Pancreas (tissue), 10 donors: ENCODE results near the gene NOSIP. TPM values are rescaled to one million over a fixed set of nuclear protein-coding genes. Genes with fewer than 3 reads are reported as not detected.

Experiments
- ATAC-seq, 4 donors: fragments of 200-7000 bp; cut with Tn5 transposase; one replicate each; pipeline versions ENCODE4 v1.8.0 to v1.9.1; 2020; ENCODE audit warnings: mild to moderate bottlenecking in 4 of 4, moderate library complexity in 4 of 4
- DNase-seq, 6 donors: peaks; one replicate each; pipeline ENCODE4 v3.0.0-alpha.2; 2020
- FAIRE-seq: peaks from 2 replicates; lab custom pipeline; 2012; peaks lifted over from hg19 to GRCh38; lab: Jason Lieb, UNC
- H3K27ac ChIP-seq, 4 donors: fragments of 200-600 bp; sonication (generic); 1 replicate in 3 of 4; 2 replicates in 1 of 4; pipeline versions ENCODE4 v1.5.0 to v1.8.0; 2020
- H3K27me3 ChIP-seq, 4 donors: fragments of 200-600 bp; one replicate each; pipeline ENCODE4 v1.8.0; 2021
- H3K36me3 ChIP-seq, 3 donors: fragments of 200-600 bp; sonication (generic) in 1 of 3; one replicate each; pipeline versions ENCODE4 v1.5.0 to v1.8.0; 2020 to 2021
- H3K4me1 ChIP-seq, 3 donors: fragments of 200-600 bp; one replicate each; pipeline ENCODE4 v1.8.0; 2021
- H3K4me3 ChIP-seq, 4 donors: fragments of 200-600 bp; sonication (generic) in 2 of 4; one replicate each; pipeline versions ENCODE4 v1.5.0 to v1.8.0; 2020 to 2021
- H3K9me3 ChIP-seq, 4 donors: fragments of 200-600 bp; one replicate each; pipeline ENCODE4 v1.8.0; 2021
- CTCF ChIP-seq, 4 donors: fragments of 200-600 bp; sonication (generic) in 3 of 4; IDR thresholded peaks; one replicate each; pipeline versions ENCODE4 v1.5.0 to v1.8.0; 2021; ENCODE audit warnings: antibody characterized with exemption in 4 of 4
- WGBS, 2 donors: extraction: QIAGEN DNeasy Blood & Tissue Kit; methylation state at CpG; one replicate each; pipeline ENCODE4 v1.1.7; 2013; 5-methylcytosine and 5-hydroxymethylcytosine counted together
- intact Hi-C, 3 donors: fragments of 100-400 bp; cut with DNase I; formaldehyde crosslinking; loops; one replicate each; pipeline versions ENCODE4 v1.11.1 to v1.14.2; 2022
- polyA plus RNA-seq, 2 donors: library from polyadenylated mRNA; stranded (reverse); fragments of 200-250 nt; gene quantifications; one replicate each; pipeline ENCODE4 v1.2.3, GENCODE V29; 2013
- total RNA-seq, 6 donors: library from RNA; stranded (reverse); fragmentation: NEBNext Ultra II Directional in 4 of 6; extraction: Animal tissue kit (Norgen Biotek cat#: 25700) in 4 of 6; gene quantifications; one replicate each; pipeline versions ENCODE4 v1.2.1 to v1.2.4, GENCODE V29; 2021 to 2023
- donor health status: healthy with polysubstance abuse.
- donor health status: DM: no; HTN: no; CAD: no; lungs with moderate emphysema.
- donor health status: DM: no; HTN: no; CAD: no.
- donor health status: control.
- donor health status: control.
- donor health status: Bipolar disorder and iron deficiency.
- donor health status: DM: yes; HTN: yes; CAD: no.
- donor health status: DM: no; HTN: no; CAD: no.
- donor health status: DM: no; HTN: no; CAD: no.
- donor health status: DM: yes; HTN: yes; CAD: no.

NOSIP gene
- total and polyA plus RNA-seq, 8 donors = 40.5 to 148 (median 60.6) TPM

- Histone ChIP-seq H3K27me3 (no peaks in the 10 kb centered on the region), H3K4me1 (no peaks in the 10 kb centered on the region), H3K27ac (no peak overlapping the region), H3K9me3 (no peaks in the 10 kb centered on the region), H3K4me3 (no peak overlapping the region), H3K36me3 (peaks cover 3 to 18% (median 15%) of the 10 kb centered on the region in 3 donors)
- FAIRE-seq = no peak
- no peak for ATAC-seq
- 91 to 92% methylated on average over 28 to 32 of the region's 32 CpGs for WGBS, 2 donors
- DNase-seq = peak in 2 of 6 donors; percentile 41 to 82
- intact Hi-C loops = no loop called here
- TF ChIP-seq CTCF (IDR thresholded peaks at IDR 0.05) = no peak
Observed at GRCh38 chr19:49595819-49596404, 15.6 kb upstream of the NOSIP start.

GRCh38 chr19:49594993-49595818, 14.8 kb upstream of the NOSIP start:
- Histone ChIP-seq H3K27me3 (no peaks in the 10 kb centered on the region), H3K9me3 (no peaks in the 10 kb centered on the region), H3K36me3 (peaks cover 3 to 18% (median 15%) of the 10 kb centered on the region in 3 donors), H3K27ac (no peak overlapping the region), H3K4me1 (no peaks in the 10 kb centered on the region), H3K4me3 (no peak overlapping the region)
- peak in 2 of 6 donors; percentile 50 to 83 for DNase-seq
- no peak for FAIRE-seq
- WGBS, 2 donors = 92 to 93% methylated on average over 31 to 35 of the region's 35 CpGs
- no peak for TF ChIP-seq CTCF (IDR thresholded peaks at IDR 0.05)
- no peak for ATAC-seq
- intact Hi-C loops = no loop called here

DNA sequence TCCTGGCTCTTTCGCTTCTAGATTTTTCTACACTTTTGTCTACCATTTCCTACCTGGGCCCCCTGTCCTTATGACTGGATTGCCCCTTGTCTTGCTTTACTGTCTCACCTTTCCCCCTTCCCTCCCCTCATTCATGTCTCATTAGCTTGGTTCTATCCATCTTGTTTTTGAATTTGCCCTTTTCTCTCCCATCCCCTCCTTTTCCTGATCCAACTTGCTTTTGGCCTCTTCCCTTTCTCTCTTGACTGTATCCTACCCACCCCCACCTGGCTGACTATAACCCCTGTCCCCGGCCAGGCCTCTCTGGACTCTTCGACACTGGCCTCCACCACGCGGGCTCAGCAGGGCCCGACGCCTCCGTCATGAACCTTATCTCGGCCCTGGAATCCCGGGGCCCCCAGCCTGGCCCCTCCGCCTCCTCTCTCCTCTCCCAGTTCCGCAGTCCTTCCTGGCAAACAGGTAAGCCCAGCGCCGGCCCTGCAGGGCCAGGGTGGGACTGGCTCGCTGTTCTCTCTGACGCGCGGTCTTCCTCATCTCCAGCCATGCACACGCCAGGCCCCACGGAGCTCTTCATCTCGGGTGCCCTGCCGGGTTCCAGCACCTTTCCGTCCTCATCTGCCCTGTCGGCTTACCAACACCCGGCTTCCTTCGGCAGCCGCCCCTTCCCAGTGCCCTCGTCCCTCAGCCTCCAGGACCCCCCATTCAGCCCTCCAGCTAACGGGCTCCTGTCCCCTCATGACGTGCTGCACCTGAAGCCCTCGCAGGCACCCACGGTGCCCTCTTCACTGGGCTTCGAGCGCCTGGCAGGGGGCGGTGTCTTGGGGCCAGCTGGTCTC, 14.0 kb upstream of the NOSIP start:
- Histone ChIP-seq H3K36me3 (peaks cover 3 to 12% (median 10%) of the 10 kb centered on the region in 3 donors), H3K27me3 (no peaks in the 10 kb centered on the region), H3K27ac (no peak overlapping the region), H3K4me3 (no peak overlapping the region), H3K9me3 (no peaks in the 10 kb centered on the region), H3K4me1 (no peaks in the 10 kb centered on the region)
- TF ChIP-seq CTCF (IDR thresholded peaks at IDR 0.05) = no peak
- ATAC-seq (no peak), DNase-seq (peak in 3 of 6 donors; percentile 28 to 78 (median 47)), FAIRE-seq (no peak)
- intact Hi-C loops = no loop called here
- 87 to 91% methylated on average over 35 of the region's 35 CpGs for WGBS, 2 donors

GRCh38 chr19:49593233-49594113, 13.1 kb upstream of the NOSIP start:
- FAIRE-seq (no peak), ATAC-seq (peak; percentile 55 to 72 (median 68)), DNase-seq (peak; percentile 92 to 96 (median 92))
- peaks cover 3 to 10% (median 6%) of the 10 kb centered on the region in 3 donors for H3K36me3 ChIP-seq
- peak overlapping the region in 2 of 4 donors; percentile 56 to 92 for H3K27ac ChIP-seq
- H3K4me3 ChIP-seq = peak overlapping the region in 3 of 4 donors; percentile 67 to 86 (median 78)
- no peaks in the 10 kb centered on the region for H3K9me3 ChIP-seq
- WGBS, 2 donors = 7 to 11% methylated on average over 26 to 27 of the region's 27 CpGs
- no peak for TF ChIP-seq CTCF (IDR thresholded peaks at IDR 0.05)
- no peaks in the 10 kb centered on the region for H3K27me3 ChIP-seq
- intact Hi-C loops = no loop called here
- H3K4me1 ChIP-seq = no peaks in the 10 kb centered on the region
